Stimulated activated naive CD4-positive, alpha-beta T cell (primary cell): ENCODE results near the gene RARS2.
"Not testable (repeated sequence)": the region's sequence is repeated elsewhere in the genome, so short reads cannot be mapped to it uniquely, and the experiment has no call there.

ENCODE experiments used
- DNase-seq, 6 experiments: peaks; one replicate each; lab custom pipeline; 2025; lab: John Stamatoyannopoulos, UW

The RARS2 gene

GRCh38 chr6:87501809-87502572, 87.8 kb downstream of the RARS2 start:
- no peak for DNase-seq

DNA sequence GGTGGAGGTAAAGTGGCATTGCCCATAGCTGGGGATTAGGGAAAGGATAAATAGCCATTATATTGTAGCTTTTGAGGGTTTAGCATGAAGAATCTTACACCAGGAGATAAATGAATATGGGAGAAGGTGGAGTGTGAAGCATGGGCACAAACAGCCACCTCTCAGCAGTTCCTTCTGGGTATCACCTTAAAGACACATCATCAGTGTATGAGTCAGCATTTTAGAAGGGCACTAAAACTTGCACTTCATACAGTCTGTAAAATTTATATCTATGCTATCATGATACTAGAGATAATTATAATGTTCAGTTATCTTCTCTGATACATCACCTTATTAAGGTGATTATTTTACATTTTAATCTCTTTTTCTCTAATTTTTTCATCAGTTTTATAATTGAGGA, 91.7 kb downstream of the RARS2 start:
- DNase-seq = no peak

DNA sequence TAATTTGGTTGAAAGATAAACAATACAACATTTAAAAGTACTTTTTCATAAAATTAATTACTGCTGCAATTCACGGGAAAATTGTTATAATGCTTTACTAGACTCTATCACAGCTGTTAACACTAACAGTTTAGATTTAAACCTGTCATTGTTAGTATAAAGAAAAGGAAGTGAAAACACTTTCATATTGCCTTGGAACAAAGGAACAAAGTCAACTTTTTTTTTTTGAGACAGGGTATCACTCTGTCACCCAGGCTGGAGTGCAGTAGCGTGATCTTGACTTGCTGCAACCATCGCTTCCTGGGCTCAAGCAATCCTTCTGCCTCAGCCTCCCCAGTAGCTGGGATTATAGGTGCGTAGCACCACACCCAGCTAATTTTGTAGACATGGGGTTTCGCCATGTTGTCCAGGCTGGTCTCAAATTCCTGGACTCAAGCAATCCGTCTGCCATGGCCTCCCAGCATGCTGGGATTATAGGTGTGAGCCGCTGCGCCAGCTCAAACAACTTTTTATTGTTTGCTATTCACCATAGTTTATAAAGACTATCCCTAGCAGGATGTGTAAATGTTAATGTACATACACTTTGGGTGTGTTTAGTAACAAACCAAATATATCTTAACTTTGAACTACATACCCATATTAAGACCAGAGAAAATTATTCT, 94.9 kb downstream of the RARS2 start:
- no peak for DNase-seq

- not testable (repeated sequence) for DNase-seq
These were observed 100.5 kb downstream of the RARS2 start for GRCh38 chr6:87489326-87489725.

- no peak for DNase-seq
These were observed 102.2 kb downstream of the RARS2 start for GRCh38 chr6:87487555-87487954.

GRCh38 chr6:87484491-87484890, 105.3 kb downstream of the RARS2 start:
- DNase-seq = no peak

DNA sequence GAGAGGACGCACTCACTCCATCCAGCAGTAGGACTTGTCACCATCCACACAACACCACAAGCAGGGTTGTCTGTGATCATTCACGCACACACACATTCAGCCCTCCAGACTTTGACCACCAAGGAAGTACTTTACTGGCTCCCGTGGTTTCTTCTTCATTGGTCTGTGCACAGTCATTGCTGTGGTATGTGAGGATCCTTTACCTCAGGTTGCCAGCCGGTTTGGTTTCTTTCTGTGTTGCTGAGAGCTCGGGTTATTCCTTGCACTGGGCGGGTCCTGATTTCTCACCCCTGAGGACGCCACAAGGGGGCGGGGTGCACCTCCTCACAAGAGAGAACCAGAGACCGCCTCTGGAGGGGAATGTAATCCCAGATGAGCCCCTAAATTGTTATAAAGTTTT, 105.9 kb downstream of the RARS2 start:
- peak in 1 of 6 experiments; percentile 2 for DNase-seq

- DNase-seq = no peak
These were observed 107.4 kb downstream of the RARS2 start for GRCh38 chr6:87482366-87482765.

DNA sequence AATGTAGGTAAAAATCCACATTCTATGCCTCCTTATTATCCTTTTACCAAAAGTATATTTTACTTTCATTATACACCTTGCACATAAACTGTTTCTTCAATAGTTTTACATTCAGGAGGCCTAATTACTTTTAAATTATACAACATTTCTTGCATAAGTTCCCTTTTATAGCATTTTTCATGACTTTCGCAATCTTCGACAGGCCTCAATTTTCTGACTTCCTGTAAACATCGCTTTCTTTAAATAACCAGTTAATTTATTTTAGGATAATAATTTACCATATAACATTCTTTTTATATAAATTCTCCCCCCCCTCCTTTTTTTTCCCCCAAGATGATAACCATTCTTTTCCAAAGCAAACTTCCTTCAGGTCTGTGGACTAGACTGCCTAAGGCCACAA, 107.9 kb downstream of the RARS2 start:
- no peak for DNase-seq

DNA sequence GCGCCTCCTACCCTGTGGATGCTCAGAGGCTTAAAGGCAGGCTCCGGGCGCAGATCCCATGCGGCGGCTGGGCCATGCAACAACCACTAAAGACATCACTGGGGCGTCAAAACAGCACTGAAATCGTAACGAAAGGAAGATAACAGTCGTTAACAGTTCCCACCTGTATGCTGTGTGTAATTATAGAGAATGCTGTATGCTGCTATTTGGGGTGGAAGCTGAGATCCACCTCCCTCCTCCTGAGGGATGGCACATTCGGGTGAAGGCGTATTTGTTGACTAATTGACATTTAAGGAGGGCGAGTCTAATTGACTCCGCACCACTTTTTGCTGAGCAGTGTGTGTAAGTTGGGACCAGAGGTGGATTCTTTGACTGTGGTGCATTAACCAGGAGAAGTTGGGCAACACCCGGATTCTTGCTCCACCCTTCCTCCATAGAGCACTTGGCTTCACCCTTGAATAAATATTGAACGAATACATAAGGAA, 116.3 kb downstream of the RARS2 start:
- peak in 2 of 6 experiments; percentile 21 to 67 for DNase-seq

DNA sequence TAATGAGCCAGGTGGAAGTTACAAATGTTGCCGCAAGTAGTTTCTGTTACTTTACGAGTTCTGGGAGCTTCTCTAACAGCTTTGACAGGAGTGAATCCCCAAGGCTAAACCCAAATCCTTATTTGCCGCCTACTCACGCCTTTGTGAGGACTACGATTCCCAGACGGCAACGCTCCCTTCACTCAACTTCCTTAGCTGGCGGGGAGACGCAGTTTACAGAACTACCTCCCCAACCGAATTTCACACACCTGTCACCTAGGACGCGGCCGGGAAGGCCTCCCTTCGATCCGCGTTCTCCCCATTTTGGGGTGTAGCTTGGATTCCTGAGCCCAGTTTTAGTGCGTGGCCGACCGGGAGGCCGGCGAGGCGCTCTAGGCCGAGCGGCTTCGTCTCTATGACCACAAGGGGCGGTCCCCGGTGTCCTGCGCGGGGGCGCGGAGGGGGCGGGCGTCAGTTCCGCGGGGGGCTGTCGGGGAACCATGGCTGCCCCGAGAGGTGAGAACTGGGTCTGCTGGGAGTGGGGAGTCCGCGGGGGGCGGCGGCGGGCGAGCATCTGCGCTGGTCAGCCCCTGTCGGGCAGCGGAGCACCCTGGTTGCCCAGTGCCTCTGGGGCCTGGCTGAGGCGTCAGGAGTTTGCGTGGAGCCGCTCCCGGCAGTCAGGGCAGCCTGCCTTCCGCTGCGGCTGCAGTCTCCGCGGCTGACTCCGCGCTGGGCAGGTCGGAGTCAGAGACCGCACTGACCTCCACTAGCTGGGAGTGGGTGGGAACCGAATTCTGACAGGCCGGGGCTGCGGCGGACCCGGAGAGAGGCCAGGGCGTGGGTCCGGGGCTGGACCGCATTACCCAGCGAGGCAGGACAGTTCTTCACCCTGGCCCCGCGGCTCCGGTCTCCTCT, 117.0 kb downstream of the RARS2 start, which contains the start of gene SLC35A1:
Gene SLC35A1 (plus strand): TSS at position 450 of the 894 bp plus-strand sequence. CDS start 30 bp downstream, at position 480.
- DNase-seq = peak; percentile 65 to 90 (median 84)

- DNase-seq = no peak
These were observed 124.7 kb downstream of the RARS2 start for GRCh38 chr6:87465051-87465450.
